ENCODE data around the gene SLAIN1.

GRCh38 chr13:77697217-77698103 is at the start of gene SLAIN1:
- no peak for TF ChIP-seq POLR2A (IDR thresholded peaks at IDR 0.05; ENCODE audit: low read length)
- no peak for TF ChIP-seq GATA1 (IDR thresholded peaks at IDR 0.05; ENCODE audit: low read depth, low read length)

All from erythroblast (primary cell).